ENCODE measurements around the gene KAZN.

KAZN gene

DNA sequence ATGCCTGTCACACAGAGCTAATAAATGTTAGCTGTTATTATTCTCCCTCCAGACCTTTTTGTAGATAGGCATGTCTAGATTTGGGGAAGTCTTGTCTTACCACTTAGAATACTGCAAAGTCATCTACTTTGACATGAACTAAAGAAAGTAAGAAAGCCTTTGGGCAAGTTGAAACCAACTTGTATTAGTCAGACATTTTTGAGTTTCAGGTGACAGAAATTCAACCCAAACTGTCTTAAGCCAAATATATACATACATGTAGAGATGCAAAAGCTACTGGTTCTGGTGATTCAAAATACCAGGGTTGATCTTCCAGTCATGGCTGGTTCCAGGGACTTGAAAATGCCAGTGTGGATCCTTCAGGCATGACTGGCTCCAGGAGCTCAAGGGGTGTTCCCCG is 278.3 kb downstream of the KAZN start:
- TF ChIP-seq, protein P1, sequence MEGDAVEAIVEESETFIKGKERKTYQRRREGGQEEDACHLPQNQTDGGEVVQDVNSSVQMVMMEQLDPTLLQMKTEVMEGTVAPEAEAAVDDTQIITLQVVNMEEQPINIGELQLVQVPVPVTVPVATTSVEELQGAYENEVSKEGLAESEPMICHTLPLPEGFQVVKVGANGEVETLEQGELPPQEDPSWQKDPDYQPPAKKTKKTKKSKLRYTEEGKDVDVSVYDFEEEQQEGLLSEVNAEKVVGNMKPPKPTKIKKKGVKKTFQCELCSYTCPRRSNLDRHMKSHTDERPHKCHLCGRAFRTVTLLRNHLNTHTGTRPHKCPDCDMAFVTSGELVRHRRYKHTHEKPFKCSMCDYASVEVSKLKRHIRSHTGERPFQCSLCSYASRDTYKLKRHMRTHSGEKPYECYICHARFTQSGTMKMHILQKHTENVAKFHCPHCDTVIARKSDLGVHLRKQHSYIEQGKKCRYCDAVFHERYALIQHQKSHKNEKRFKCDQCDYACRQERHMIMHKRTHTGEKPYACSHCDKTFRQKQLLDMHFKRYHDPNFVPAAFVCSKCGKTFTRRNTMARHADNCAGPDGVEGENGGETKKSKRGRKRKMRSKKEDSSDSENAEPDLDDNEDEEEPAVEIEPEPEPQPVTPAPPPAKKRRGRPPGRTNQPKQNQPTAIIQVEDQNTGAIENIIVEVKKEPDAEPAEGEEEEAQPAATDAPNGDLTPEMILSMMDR (IDR thresholded peaks at IDR 0.05; ENCODE audit: low read depth, low read length), result no peak
- no peak overlapping the region for H3K4me3 ChIP-seq (ENCODE audit: low read depth, low read length)

DNA sequence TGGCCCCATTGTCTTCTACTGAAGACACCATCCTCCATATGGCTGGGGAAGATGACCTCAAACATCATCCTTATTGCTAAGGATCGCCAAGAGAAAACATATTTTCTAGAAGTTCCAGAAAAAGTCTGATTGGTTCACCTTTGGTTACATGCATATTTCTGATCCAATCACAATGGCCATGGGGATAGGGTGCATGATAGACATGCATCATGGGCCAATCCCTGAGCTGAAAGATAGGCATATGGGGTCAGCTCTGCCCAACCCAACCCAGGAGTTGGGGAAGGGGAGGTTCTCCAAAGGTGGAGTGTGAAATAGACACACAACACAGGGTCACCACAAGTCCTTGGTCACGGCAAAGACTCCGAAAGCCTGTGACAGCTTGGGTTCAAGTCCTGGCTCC is 278.7 kb downstream of the KAZN start:
- no peak overlapping the region for H3K4me3 ChIP-seq (ENCODE audit: low read depth, low read length)
- TF ChIP-seq, protein P1 (IDR thresholded peaks at IDR 0.05; ENCODE audit: low read depth, low read length), result no peak

DNA sequence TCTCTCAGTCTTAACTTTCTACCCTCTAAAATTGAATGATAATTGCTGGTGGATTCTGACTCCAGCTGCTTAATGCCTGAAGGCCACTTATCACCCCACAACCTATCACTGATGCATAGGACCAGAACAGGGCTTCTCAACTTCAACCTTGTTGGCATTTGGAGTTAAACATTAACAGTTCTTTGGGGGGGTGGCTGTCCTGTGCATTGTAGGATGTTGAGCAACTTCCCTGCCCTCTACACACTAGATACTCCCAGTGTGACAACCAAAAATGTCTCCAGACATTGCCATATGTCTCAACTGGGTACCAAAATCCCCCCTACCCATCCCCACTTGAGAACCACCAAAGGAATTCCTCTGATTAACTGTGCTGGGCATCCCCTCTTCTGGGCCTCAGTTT is 279.6 kb downstream of the KAZN start:
- TF ChIP-seq, protein P1 (IDR thresholded peaks at IDR 0.05; ENCODE audit: low read depth, low read length), result no peak
- no peak overlapping the region for H3K4me3 ChIP-seq (ENCODE audit: low read depth, low read length)

DNA sequence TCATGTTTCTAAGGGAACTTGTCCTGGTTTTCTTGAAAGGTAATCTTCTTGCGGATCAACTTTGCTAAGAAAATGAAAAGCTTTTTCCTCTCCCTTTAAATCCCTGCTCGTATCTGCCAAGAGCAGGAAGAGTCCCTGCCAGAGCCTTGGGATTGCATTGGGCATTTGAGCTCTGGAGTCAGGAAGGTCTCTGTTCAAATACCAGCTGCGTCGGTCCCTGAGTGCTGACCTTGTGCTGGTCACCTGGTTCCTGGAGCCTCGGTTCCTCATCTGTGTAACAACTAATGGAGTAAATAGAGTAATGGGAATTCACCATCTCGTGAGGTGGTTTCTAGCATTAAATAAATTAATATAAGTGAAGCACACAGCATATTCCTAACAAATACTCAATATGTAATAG is 280.5 kb downstream of the KAZN start:
- TF ChIP-seq, protein P1 (IDR thresholded peaks at IDR 0.05; ENCODE audit: low read depth, low read length), result no peak
- no peak overlapping the region for H3K4me3 ChIP-seq (ENCODE audit: low read depth, low read length)

DNA sequence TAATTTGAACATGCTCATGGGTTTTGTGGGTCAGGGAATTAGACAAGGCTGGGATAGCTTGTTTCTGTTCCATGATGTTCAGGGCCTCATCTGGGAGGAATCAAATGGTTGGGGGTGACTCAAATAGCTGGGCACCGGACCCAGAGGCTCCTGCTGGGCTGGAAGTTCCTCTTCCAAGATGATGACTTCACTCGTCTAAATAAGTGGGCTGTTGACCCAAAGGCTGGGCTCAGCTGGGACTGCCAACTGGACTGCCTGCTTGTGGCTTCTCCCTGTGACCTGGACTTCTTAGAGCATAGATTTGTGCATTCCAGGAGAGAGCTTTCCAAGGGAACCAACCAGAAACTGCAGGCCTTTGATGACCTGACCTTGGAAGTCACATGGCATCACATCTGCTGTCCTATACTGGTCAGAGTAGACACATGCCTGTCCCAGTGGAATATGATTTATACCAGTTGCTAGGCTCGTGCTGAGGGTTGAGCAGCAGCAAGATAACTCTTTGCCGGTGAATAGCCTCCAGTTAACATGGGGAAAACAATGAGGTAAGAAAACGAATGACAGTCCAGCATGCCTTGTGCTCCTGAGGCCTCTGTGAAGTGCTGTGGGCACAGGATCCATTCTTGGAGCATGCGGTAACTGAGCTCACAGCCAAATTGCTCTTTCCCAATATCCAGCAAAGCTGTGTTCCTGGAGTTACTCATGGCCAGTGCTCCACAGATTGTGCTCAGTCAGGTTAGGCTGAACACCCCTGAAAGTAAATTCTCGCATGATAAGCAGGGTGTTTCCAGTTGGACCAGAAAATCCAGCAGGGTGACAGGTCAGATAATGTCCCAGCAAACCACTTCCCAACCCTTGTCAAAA is 282.2 kb downstream of the KAZN start:
- no peak overlapping the region for H3K4me3 ChIP-seq (ENCODE audit: low read depth, low read length)
- TF ChIP-seq, protein P1 (IDR thresholded peaks at IDR 0.05; ENCODE audit: low read depth, low read length), result no peak

DNA sequence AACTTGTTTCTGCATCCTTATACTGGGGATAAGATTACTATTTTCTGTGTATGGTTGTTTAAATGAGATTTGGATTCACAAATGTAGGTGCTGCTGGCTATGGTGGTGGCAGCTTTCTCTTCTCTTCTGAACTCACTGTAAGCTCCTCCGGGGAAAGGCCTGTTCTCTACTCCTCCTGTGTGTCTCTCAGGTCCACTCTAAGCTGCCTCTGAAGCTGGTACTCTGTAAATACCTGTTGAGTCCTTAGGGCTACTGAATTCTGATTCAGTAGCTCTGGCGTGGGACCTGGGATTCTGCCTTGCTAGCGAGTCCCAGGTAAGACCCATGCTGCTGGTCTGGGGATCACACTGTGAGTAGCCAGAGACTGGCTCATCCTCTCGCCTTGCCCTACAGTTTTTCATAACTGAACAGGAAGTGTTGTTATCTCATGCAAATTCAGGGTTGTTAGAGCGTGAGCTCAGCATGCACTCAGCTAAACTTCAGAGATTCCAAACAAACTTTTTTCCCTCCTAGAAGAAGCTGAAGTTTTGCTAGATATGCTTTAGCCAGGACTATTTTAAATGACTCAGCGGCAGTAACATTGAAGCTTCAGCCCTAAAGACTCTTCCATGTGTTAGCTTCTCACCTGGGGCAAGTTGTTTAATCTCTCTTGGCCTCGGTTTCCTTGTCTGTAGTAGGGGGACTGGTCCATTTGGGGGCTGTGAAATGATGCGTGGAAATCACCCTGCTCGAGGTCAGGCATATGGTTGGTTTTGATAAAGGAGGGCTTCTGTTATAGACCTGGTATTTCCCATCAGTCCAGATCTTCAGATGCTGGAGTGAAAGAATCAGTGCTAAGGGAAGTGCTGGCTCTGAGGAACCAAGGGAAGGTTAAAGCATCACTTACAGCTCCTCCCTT is 283.5 kb downstream of the KAZN start:
- H3K4me3 ChIP-seq (ENCODE audit: low read depth, low read length), result no peak overlapping the region
- TF ChIP-seq, protein P1 (IDR thresholded peaks at IDR 0.05; ENCODE audit: low read depth, low read length), result no peak
